Activated CD8-positive, alpha-beta T cell treated with anti-CD3 and anti-CD28 coated beads for 36 hours (primary cell): ENCODE results near the gene BTRC. TPM values are rescaled to one million over a fixed set of nuclear protein-coding genes. Genes with fewer than 3 reads are reported as not detected.

Experiments used
- ATAC-seq: fragments of 200-7000 bp; cut with Tn5 transposase; one replicate; pipeline ENCODE4 v1.10.0; 2021; ENCODE audit warnings: mild to moderate bottlenecking, moderate library complexity
- CTCF ChIA-PET: fragments of 350-600 bp; sonication (Branson Sonifier 250); formaldehyde crosslinking; loops from one replicate; lab custom pipeline; 2021; ENCODE audit warnings: antibody characterized with exemption; lab: Charles Lee
- POLR2A ChIA-PET: fragments of 350-600 bp; sonication (Branson Sonifier 250); formaldehyde crosslinking; loops from one replicate; lab custom pipeline; 2021; ENCODE audit warnings: antibody characterized with exemption; lab: Charles Lee
- DNase-seq: peaks from one replicate; pipeline ENCODE4 v3.0.0-alpha.2; 2020
- H3K27ac Mint-ChIP-seq: one replicate; pipeline ENCODE4 v1.8.0; 2021; ENCODE audit warnings: mild to moderate bottlenecking, mixed read lengths
- H3K27me3 Mint-ChIP-seq: one replicate; pipeline ENCODE4 v1.8.0; 2021; ENCODE audit warnings: mixed read lengths
- H3K36me3 Mint-ChIP-seq: one replicate; pipeline ENCODE4 v1.8.0; 2021; ENCODE audit warnings: low read depth, mixed read lengths
- H3K4me1 Mint-ChIP-seq: one replicate; pipeline ENCODE4 v1.8.0; 2021; ENCODE audit warnings: low read depth, mixed read lengths
- H3K4me3 Mint-ChIP-seq: one replicate; pipeline ENCODE4 v1.8.0; 2021; ENCODE audit warnings: mild to moderate bottlenecking, moderate library complexity, mixed read lengths
- H3K9me3 Mint-ChIP-seq: one replicate; pipeline ENCODE4 v1.8.0; 2021; ENCODE audit warnings: mixed read lengths
- CTCF ChIP-seq: fragments of 200-600 bp; IDR thresholded peaks from one replicate; pipeline ENCODE4 v1.8.0; 2022; ENCODE audit warnings: antibody characterized with exemption, mild to moderate bottlenecking
- intact Hi-C: fragments of 100-400 bp; cut with micrococcal nuclease; formaldehyde crosslinking; loops from one replicate; pipeline ENCODE4 v1.10.0; 2022
- total RNA-seq, 2 experiments: library from RNA; stranded (reverse); gene quantifications; one replicate each; pipeline ENCODE4 v1.2.3, GENCODE V29; 2021

The BTRC gene
- total RNA-seq, 2 experiments from 2014 or later, result 11.6 to 14.6 TPM

DNA sequence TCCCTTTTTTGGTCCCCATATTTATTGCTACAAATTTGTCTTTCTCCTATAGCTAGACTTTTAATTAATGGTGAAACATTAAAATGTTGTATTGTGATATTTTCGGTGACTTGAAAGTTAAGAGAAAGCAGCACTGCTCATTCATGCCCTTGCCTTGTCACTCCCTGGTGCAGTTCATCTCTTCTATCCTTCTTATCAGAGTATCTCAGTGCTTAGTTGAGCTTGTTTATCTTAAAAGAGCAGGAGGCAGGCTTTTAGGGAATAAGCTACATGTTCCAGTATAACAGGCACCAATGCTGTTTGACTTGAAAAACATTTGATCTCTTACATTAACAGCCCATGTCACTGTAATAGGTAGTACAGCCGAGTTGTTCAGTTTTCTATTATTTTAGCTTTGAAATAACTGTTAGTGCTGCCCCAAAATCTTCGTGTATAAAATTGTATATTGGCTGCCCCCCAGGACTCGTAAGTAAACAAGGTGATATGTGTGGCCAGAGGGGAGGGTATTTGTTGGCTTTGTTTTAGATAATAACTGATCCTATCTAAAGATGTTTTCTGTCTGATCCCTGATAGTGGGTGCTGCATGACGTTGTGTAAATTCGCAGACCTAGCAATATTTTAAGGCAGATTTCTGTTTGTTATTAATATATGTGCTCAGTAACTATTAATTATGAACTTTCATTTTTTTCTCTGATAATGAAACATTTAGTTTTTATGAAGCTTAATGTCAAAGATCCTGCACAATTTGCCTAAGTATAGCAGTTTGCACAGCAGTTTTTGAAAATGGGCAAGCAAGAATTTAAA lies 96.5 kb downstream of the BTRC start:
- no peak overlapping the region for H3K27ac Mint-ChIP-seq
- H3K27me3 Mint-ChIP-seq, result no peaks in the 10 kb centered on the region
- ChIA-PET POLR2A (no interaction called here), CTCF (interaction anchor here (1.0 to 8.4 kb wide), 6 partner anchors 10 to 289 kb away, joined by 3 to 52 read pairs (median 4); no protein-coding TSS in a partner anchor)
- peaks cover 31% of the 10 kb centered on the region for H3K4me1 Mint-ChIP-seq
- ATAC-seq, result no peak
- no peak for DNase-seq
- TF ChIP-seq CTCF, result no peak
- intact Hi-C loops, result no loop called here
- no peaks in the 10 kb centered on the region for H3K36me3 Mint-ChIP-seq
- H3K9me3 Mint-ChIP-seq, result no peaks in the 10 kb centered on the region
- H3K4me3 Mint-ChIP-seq, result no peak overlapping the region

GRCh38 chr10:101451261-101451660 lies 97.3 kb downstream of the BTRC start:
- H3K36me3 Mint-ChIP-seq, result no peaks in the 10 kb centered on the region
- peaks cover 31% of the 10 kb centered on the region for H3K4me1 Mint-ChIP-seq
- H3K4me3 Mint-ChIP-seq, result no peak overlapping the region
- no peak overlapping the region for H3K27ac Mint-ChIP-seq
- no peaks in the 10 kb centered on the region for H3K27me3 Mint-ChIP-seq
- POLR2A ChIA-PET, result no interaction called here
- DNase-seq (no peak), ATAC-seq (no peak)
- H3K9me3 Mint-ChIP-seq, result no peaks in the 10 kb centered on the region
- CTCF ChIA-PET, result interaction anchor here (1.0 to 8.4 kb wide), 4 partner anchors 15 to 290 kb away, joined by 3 to 52 read pairs (median 3); no protein-coding TSS in a partner anchor
- intact Hi-C loops, result no loop called here
- no peak for TF ChIP-seq CTCF

- ATAC-seq (no peak), DNase-seq (no peak)
- H3K36me3 Mint-ChIP-seq, result no peaks in the 10 kb centered on the region
- no peak overlapping the region for H3K4me3 Mint-ChIP-seq
- no peak overlapping the region for H3K27ac Mint-ChIP-seq
- no peaks in the 10 kb centered on the region for H3K9me3 Mint-ChIP-seq
- no peak for TF ChIP-seq CTCF
- ChIA-PET CTCF (interaction anchor here (1.0 to 8.4 kb wide), 5 partner anchors 15 to 237 kb away, joined by 3 to 52 read pairs (median 3); no protein-coding TSS in a partner anchor), POLR2A (no interaction called here)
- peaks cover 31% of the 10 kb centered on the region for H3K4me1 Mint-ChIP-seq
- H3K27me3 Mint-ChIP-seq, result no peaks in the 10 kb centered on the region
- intact Hi-C loops, result no loop called here
These were observed 97.7 kb downstream of the BTRC start for GRCh38 chr10:101451667-101452069.

- ATAC-seq, result no peak
- Mint-ChIP-seq H3K36me3 (no peaks in the 10 kb centered on the region), H3K27ac (no peak overlapping the region), H3K4me1 (peaks cover 31% of the 10 kb centered on the region), H3K4me3 (no peak overlapping the region), H3K9me3 (no peaks in the 10 kb centered on the region), H3K27me3 (no peaks in the 10 kb centered on the region)
- CTCF ChIA-PET, result interaction anchor here (1.0 to 8.4 kb wide), 6 partner anchors 15 to 238 kb away, joined by 3 to 52 read pairs (median 4); no protein-coding TSS in a partner anchor
- intact Hi-C loops, result no loop called here
- POLR2A ChIA-PET, result interaction anchor here (1.1 kb wide), 1 partner anchor 99 kb away, joined by 3 read pairs; no protein-coding TSS in a partner anchor
- no peak for TF ChIP-seq CTCF
- DNase-seq, result no peak
These were observed 98.2 kb downstream of the BTRC start for GRCh38 chr10:101452176-101452575.

- intact Hi-C loops, result no loop called here
- Mint-ChIP-seq H3K9me3 (no peaks in the 10 kb centered on the region), H3K27ac (no peak overlapping the region), H3K4me1 (peaks cover 31% of the 10 kb centered on the region), H3K36me3 (no peaks in the 10 kb centered on the region), H3K4me3 (no peak overlapping the region), H3K27me3 (no peaks in the 10 kb centered on the region)
- no peak for ATAC-seq
- ChIA-PET POLR2A (interaction anchor here (1.1 kb wide), 1 partner anchor 99 kb away, joined by 3 read pairs; no protein-coding TSS in a partner anchor), CTCF (interaction anchor here (1.1 to 8.4 kb wide), 6 partner anchors 14 to 238 kb away, joined by 3 to 52 read pairs (median 4); no protein-coding TSS in a partner anchor)
- no peak for DNase-seq
- no peak for TF ChIP-seq CTCF
These were observed 98.6 kb downstream of the BTRC start for GRCh38 chr10:101452593-101452992.
